ENCODE results near the gene KCTD4.
"Not testable (repeated sequence)": the region's sequence is repeated elsewhere in the genome, so short reads cannot be mapped to it uniquely, and the experiment has no call there.

Gene KCTD4

GRCh38 chr13:45200701-45201232, at the start of gene KCTD4:
Gene KCTD4, minus strand, starts transcription at chr13:45201045. Its CDS starts 6,478 bp downstream, at chr13:45194567.
- DNase-seq, result no peak

- DNase-seq, result no peak
These were observed 48.8 kb upstream of the KCTD4 start for GRCh38 chr13:45249662-45250061.

GRCh38 chr13:45244736-45245135, 43.9 kb upstream of the KCTD4 start:
- DNase-seq, result not testable (repeated sequence)

GRCh38 chr13:45243077-45243476, 42.2 kb upstream of the KCTD4 start:
- DNase-seq, result no peak

- DNase-seq, result no peak
These were observed 41.7 kb upstream of the KCTD4 start for GRCh38 chr13:45242524-45242923.

- no peak for DNase-seq
These were observed 41.2 kb upstream of the KCTD4 start for GRCh38 chr13:45242070-45242469.

- DNase-seq, result no peak
These were observed 39.3 kb upstream of the KCTD4 start for GRCh38 chr13:45240143-45240542.

- DNase-seq, result no peak
These were observed 38.3 kb upstream of the KCTD4 start for GRCh38 chr13:45238945-45239795.

- DNase-seq, result no peak
These were observed 31.7 kb upstream of the KCTD4 start for GRCh38 chr13:45232591-45232990.

GRCh38 chr13:45231722-45232121, 30.9 kb upstream of the KCTD4 start:
- DNase-seq, result no peak

- no peak for DNase-seq
These were observed 30.5 kb upstream of the KCTD4 start for GRCh38 chr13:45231305-45231704.

- no peak for DNase-seq
These were observed 28.3 kb upstream of the KCTD4 start for GRCh38 chr13:45229172-45229571.

GRCh38 chr13:45228002-45228401, 27.2 kb upstream of the KCTD4 start:
- no peak for DNase-seq

GRCh38 chr13:45226024-45226423, 25.2 kb upstream of the KCTD4 start:
- no peak for DNase-seq

- no peak for DNase-seq
These were observed 24.5 kb upstream of the KCTD4 start for GRCh38 chr13:45225370-45225769.

GRCh38 chr13:45224176-45224575, 23.3 kb upstream of the KCTD4 start:
- no peak for DNase-seq

GRCh38 chr13:45222919-45223318, 22.1 kb upstream of the KCTD4 start:
- no peak for DNase-seq

GRCh38 chr13:45222516-45222915, 21.7 kb upstream of the KCTD4 start:
- no peak for DNase-seq

- DNase-seq, result no peak
These were observed 19.6 kb upstream of the KCTD4 start for GRCh38 chr13:45220403-45220802.

GRCh38 chr13:45219938-45220375, 19.1 kb upstream of the KCTD4 start:
- no peak for DNase-seq

GRCh38 chr13:45219123-45219891, 18.5 kb upstream of the KCTD4 start:
- DNase-seq, result no peak

GRCh38 chr13:45218689-45219088, 17.8 kb upstream of the KCTD4 start:
- DNase-seq, result no peak

GRCh38 chr13:45216193-45216592, 15.3 kb upstream of the KCTD4 start:
- DNase-seq, result no peak
